GM13977 (cell line): ENCODE data around the gene VIPR2.

Experiments used
- DNase-seq: peaks from one replicate; pipeline ENCODE4 v3.0.0; 2012; ENCODE audit warnings: low spot score
- in situ Hi-C: fragments of 300-500 bp; cut with MboI; formaldehyde crosslinking; loops from one replicate; pipeline ENCODE4 v1.12.0; 2022; ENCODE audit warnings: low sequenced_read_pairs, low pct_unique_long_range_greater_than_20kb, mixed read lengths, inconsistent platforms; ENCODE audit not compliant: unreplicated experiment
- TF ChIP-seq, protein P1 (sequence below): IDR thresholded peaks from 2 replicates; pipeline ENCODE4 v1.5.1; 2012; ENCODE audit warnings: mild to moderate bottlenecking, control low read depth; ENCODE audit not compliant: insufficient read depth; ENCODE audit errors: extremely low read depth, missing control alignments

The VIPR2 gene

GRCh38 chr7:159152816-159153215 lies 8.1 kb upstream of the VIPR2 start:
- DNase-seq: no peak
- in situ Hi-C loops: no loop called here
- TF ChIP-seq, protein P1, sequence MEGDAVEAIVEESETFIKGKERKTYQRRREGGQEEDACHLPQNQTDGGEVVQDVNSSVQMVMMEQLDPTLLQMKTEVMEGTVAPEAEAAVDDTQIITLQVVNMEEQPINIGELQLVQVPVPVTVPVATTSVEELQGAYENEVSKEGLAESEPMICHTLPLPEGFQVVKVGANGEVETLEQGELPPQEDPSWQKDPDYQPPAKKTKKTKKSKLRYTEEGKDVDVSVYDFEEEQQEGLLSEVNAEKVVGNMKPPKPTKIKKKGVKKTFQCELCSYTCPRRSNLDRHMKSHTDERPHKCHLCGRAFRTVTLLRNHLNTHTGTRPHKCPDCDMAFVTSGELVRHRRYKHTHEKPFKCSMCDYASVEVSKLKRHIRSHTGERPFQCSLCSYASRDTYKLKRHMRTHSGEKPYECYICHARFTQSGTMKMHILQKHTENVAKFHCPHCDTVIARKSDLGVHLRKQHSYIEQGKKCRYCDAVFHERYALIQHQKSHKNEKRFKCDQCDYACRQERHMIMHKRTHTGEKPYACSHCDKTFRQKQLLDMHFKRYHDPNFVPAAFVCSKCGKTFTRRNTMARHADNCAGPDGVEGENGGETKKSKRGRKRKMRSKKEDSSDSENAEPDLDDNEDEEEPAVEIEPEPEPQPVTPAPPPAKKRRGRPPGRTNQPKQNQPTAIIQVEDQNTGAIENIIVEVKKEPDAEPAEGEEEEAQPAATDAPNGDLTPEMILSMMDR: no peak

DNA sequence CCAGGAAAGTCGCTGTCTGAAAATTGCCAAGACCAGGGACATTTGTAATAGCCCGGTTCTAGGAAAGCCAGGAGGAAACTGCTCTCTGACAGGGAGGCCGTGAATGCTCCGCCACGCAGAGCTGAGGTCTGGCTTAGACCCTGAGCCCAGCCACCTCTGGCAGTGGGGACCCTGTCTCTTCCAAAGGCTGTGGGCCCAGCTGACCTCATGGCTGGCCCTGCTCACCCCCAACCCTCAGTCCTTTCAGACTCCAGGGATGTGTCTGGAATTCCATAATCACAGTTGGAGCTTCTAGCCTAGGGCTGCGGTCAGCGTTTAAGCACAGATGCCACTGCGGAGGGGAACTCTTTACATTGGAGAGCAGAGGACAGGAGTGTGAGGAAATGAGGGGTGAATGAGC lies 6.6 kb upstream of the VIPR2 start:
- in situ Hi-C loops: no loop called here
- no peak for DNase-seq
- TF ChIP-seq, protein P1: no peak

DNA sequence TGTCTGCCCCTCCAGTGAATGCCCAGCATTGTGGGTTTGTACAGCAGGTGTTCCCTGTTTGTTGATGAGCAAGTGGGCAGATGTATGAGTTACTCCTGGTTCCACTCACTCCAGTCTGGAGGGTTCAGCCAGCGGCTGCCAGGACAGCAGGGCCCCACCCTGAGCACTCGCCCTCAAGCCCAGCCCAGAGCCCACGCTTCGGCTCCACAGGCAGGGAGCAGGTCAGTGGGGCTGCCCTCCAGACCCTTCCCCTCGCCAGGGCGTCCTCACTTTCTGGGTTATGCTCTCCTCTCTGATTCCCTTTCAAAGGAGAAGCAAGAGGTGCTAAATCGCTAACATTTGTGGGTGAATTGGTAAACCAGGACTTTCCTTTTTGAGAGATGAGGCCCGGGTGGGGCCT lies 4.8 kb upstream of the VIPR2 start:
- in situ Hi-C loops: no loop called here
- TF ChIP-seq, protein P1: no peak
- no peak for DNase-seq

- DNase-seq: no peak
- TF ChIP-seq, protein P1: no peak
- in situ Hi-C loops: no loop called here
Measured at GRCh38 chr7:159148430-159149395, 4.0 kb upstream of the VIPR2 start.

DNA sequence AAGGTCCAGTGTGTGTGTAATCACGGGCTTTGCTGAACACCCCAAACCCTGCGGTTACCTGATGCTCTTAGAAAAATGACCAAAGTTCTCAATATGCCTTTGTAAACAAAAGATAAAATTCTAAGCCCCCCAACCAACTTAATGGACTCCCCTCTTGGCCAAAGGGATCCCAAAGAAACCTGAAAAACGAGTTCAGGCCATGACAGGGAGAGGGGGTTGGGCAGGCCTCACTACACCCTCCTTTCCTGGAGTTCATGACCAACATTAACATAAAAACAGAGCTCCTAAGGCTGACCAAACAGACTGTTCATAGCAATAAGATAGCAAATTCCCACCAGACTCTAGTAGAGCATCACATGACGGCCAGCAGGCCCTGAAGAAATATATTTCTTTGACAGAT lies 3.0 kb upstream of the VIPR2 start:
- in situ Hi-C loops: no loop called here
- no peak for DNase-seq
- TF ChIP-seq, protein P1: no peak

DNA sequence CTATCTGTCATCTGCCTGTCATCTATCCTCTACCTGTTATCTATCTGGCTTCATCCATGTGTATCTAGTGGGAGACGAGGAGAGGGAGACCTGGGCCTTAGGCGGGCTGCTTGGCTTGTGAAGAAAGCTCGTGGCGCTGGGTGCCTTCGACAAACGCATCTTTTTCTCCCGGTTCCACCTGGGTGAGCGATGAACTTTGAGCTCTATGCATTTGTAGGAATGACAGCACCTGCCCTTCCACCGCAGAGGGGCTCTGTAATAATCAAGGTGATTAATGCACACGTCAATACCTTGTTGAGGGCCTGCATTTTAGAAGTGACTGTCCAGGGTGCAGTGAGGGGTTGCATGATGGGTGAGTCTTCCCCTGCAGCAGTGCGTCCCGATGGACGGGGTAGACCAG lies 2.6 kb upstream of the VIPR2 start:
- no peak for DNase-seq
- TF ChIP-seq, protein P1: no peak
- in situ Hi-C loops: no loop called here
